ENCODE results near the gene AQP12A.

The AQP12A gene

GRCh38 chr2:240723851-240724250 is 32.2 kb downstream of the AQP12A start:
- DNase-seq (ENCODE audit: low read depth) = no peak

GRCh38 chr2:240724431-240724830 is 32.8 kb downstream of the AQP12A start:
- DNase-seq (ENCODE audit: low read depth) = no peak

GRCh38 chr2:240725266-240725665 is 33.6 kb downstream of the AQP12A start:
- DNase-seq (ENCODE audit: low read depth) = no peak

- DNase-seq (ENCODE audit: low read depth) = no peak
These were observed 34.0 kb downstream of the AQP12A start for GRCh38 chr2:240725671-240726070.

- no peak for DNase-seq (ENCODE audit: low read depth)
These were observed 35.2 kb downstream of the AQP12A start for GRCh38 chr2:240726876-240727275.

- DNase-seq (ENCODE audit: low read depth) = no peak
These were observed 35.8 kb downstream of the AQP12A start for GRCh38 chr2:240727439-240727838.

- DNase-seq (ENCODE audit: low read depth) = no peak
These were observed 36.2 kb downstream of the AQP12A start for GRCh38 chr2:240727913-240728312.

- DNase-seq (ENCODE audit: low read depth) = no peak
These were observed 36.7 kb downstream of the AQP12A start for GRCh38 chr2:240728361-240728760.

- DNase-seq (ENCODE audit: low read depth) = no peak
These were observed 37.2 kb downstream of the AQP12A start for GRCh38 chr2:240728827-240729226.

GRCh38 chr2:240730501-240731177 is 39.0 kb downstream of the AQP12A start:
- DNase-seq (ENCODE audit: low read depth) = no peak

- no peak for DNase-seq (ENCODE audit: low read depth)
These were observed 39.5 kb downstream of the AQP12A start for GRCh38 chr2:240731178-240731545.

GRCh38 chr2:240732184-240732583 is 40.5 kb downstream of the AQP12A start:
- DNase-seq (ENCODE audit: low read depth) = no peak

GRCh38 chr2:240732911-240733622 is 41.4 kb downstream of the AQP12A start:
- no peak for DNase-seq (ENCODE audit: low read depth)

- no peak for DNase-seq (ENCODE audit: low read depth)
These were observed 42.3 kb downstream of the AQP12A start for GRCh38 chr2:240733803-240734495.

GRCh38 chr2:240734756-240735155 is 43.1 kb downstream of the AQP12A start:
- no peak for DNase-seq (ENCODE audit: low read depth)

- no peak for DNase-seq (ENCODE audit: low read depth)
These were observed 43.8 kb downstream of the AQP12A start for GRCh38 chr2:240735476-240735875.

GRCh38 chr2:240736281-240737250 is 44.9 kb downstream of the AQP12A start:
- no peak for DNase-seq (ENCODE audit: low read depth)

- no peak for DNase-seq (ENCODE audit: low read depth)
These were observed 45.8 kb downstream of the AQP12A start for GRCh38 chr2:240737512-240737911.

- no peak for DNase-seq (ENCODE audit: low read depth)
These were observed 46.3 kb downstream of the AQP12A start for GRCh38 chr2:240737958-240738357.

GRCh38 chr2:240739797-240740196 is 48.1 kb downstream of the AQP12A start:
- no peak for DNase-seq (ENCODE audit: low read depth)

GRCh38 chr2:240741091-240741490 is 49.4 kb downstream of the AQP12A start:
- DNase-seq (ENCODE audit: low read depth) = no peak

- DNase-seq (ENCODE audit: low read depth) = no peak
These were observed 51.0 kb downstream of the AQP12A start for GRCh38 chr2:240742602-240743095.

Measured in stimulated activated CD8-positive, alpha-beta memory T cell treated with anti-CD3 and anti-CD28 coated beads, Interleukin-7, amount 100 ng/mL, for 24 hours (primary cell).